Measurements from ENCODE around the gene CNBP.
"Not testable (repeated sequence)": the region's sequence is repeated elsewhere in the genome, so short reads cannot be mapped to it uniquely, and the experiment has no call there.

CNBP gene

GRCh38 chr3:129187857-129188256, 4.2 kb upstream of the CNBP start:
- no peak overlapping the region for H2BK12ac ChIP-seq (ENCODE audit: low read length)
- H4K12ac ChIP-seq (ENCODE audit: low read depth, low read length), result no peak overlapping the region
- no peaks in the 10 kb centered on the region for H3K4me1 ChIP-seq (ENCODE audit: control insufficient read depth in 1 of 2, insufficient read depth in 2 of 2, low read length in 2 of 2)
- no peak overlapping the region for H3K14ac ChIP-seq (ENCODE audit: low read length)
- peaks cover 13% of the 10 kb centered on the region for H3K79me2 ChIP-seq (ENCODE audit: control insufficient read depth, insufficient read depth, low read length, poor library complexity)
- H3K4me3 ChIP-seq (ENCODE audit: low read depth, low read length), result no peak overlapping the region
- no peak for DNase-seq
- no peak overlapping the region for H3K4me2 ChIP-seq (ENCODE audit: low read length)
- H2BK5ac ChIP-seq (ENCODE audit: low read depth, low read length, poor library complexity), result no peak overlapping the region
- no peak overlapping the region for H2AK5ac ChIP-seq (ENCODE audit: low read length)
- WGBS (ENCODE audit: extremely low coverage, insufficient coverage, insufficient read length), result no CpG with 5 or more reads among the region's 1 CpG
- no peak overlapping the region for H3K9ac ChIP-seq (ENCODE audit: low read length)
- no peak overlapping the region for H4K91ac ChIP-seq (ENCODE audit: low read depth, low read length)
- no peak overlapping the region for H3K27ac ChIP-seq (ENCODE audit: low read depth, low read length)
- H2BK120ac ChIP-seq (ENCODE audit: insufficient read depth, low read length, poor library complexity), result no peak overlapping the region
- H3K18ac ChIP-seq (ENCODE audit: low read length), result no peak overlapping the region
- H4K8ac ChIP-seq (ENCODE audit: low read depth, low read length), result no peak overlapping the region
- H2AFZ ChIP-seq (ENCODE audit: insufficient read depth, low read length, poor library complexity), result no peak overlapping the region
- no peak overlapping the region for H3K23ac ChIP-seq (ENCODE audit: low read length)
- H3K27me3 ChIP-seq (ENCODE audit: insufficient read depth, low read length), result no peaks in the 10 kb centered on the region
- peaks cover 12% of the 10 kb centered on the region for H3K79me1 ChIP-seq (ENCODE audit: low read length)
- H3K9me3 ChIP-seq (ENCODE audit: insufficient read depth, low read depth, low read length), result no peaks in the 10 kb centered on the region
- peaks cover 0 to 1% of the 10 kb centered on the region in 2 experiments for H3K36me3 ChIP-seq (ENCODE audit: control insufficient read depth in 1 of 2, insufficient read depth in 2 of 2, low read length in 2 of 2)
- no peak overlapping the region for H3K4ac ChIP-seq (ENCODE audit: low read depth, low read length)

DNA sequence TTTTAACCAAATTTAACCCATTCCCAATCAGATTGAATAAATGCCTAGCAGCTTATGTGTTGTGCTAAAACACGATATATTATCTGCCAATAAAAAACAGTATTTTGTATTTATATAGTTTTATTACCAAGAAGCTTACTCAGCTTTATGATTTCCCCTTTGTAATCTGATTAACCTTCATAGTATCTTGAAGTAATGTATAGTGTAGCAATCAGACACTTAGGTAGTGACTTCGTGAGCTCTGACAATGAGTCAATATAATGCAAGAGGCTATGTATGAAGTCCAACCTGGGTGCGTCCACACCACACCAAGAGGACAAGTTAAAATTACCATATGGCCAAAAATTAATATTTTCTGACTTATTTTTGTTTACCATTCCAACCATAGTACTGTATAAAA, 2.1 kb upstream of the CNBP start:
- peaks cover 0 to 3% of the 10 kb centered on the region in 2 experiments for H3K36me3 ChIP-seq (ENCODE audit: control insufficient read depth in 1 of 2, insufficient read depth in 2 of 2, low read length in 2 of 2)
- WGBS (ENCODE audit: extremely low coverage, insufficient coverage, insufficient read length), result no CpG with 5 or more reads among the region's 3 CpGs
- no peak for DNase-seq

DNA sequence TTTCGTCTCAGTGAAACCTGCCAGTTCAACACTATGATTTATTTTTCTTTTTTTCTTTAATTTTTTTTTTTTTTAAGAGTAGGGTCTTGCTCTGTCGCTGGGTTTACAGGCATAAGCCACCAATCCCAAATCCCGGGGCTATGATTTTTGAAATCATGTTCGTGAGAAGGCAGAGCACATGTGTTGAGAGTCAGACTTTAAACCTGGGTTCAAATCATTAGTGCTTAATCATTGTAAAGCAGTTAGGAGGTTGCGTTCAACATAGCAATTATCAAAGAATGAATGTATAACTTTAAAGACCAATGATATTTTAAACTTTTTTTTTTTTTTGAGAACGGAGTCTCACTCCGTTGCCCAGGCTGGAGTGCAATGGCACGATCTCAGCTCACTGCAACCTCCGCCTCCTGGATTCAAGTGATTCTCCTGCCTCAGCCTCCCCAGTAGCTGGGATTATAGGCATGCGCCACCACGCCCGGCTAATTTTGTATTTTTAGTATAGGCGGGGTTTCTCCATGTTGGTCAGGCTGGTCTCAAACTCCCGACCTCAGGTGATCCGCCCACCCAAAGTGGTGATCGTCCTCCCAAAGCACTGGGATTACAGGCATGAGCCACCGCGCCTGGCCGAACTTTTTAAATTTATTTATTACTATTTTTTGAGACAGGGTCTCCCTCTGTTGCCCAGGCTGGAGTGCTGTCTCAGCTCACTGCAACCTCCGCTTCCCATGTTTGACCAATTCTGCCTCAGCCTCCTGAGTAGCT, 1.3 kb upstream of the CNBP start:
- H3K4ac ChIP-seq (ENCODE audit: low read depth, low read length); H2BK120ac ChIP-seq (ENCODE audit: insufficient read depth, low read length, poor library complexity); H3K23ac ChIP-seq (ENCODE audit: low read length); H3K14ac ChIP-seq (ENCODE audit: low read length); H2BK5ac ChIP-seq (ENCODE audit: low read depth, low read length, poor library complexity); H4K91ac ChIP-seq (ENCODE audit: low read depth, low read length); DNase-seq; H3K27me3 ChIP-seq (ENCODE audit: insufficient read depth, low read length); H3K4me1 ChIP-seq (ENCODE audit: control insufficient read depth in 1 of 2, insufficient read depth in 2 of 2, low read length in 2 of 2); H2BK12ac ChIP-seq (ENCODE audit: low read length); H3K27ac ChIP-seq (ENCODE audit: low read depth, low read length); H2AFZ ChIP-seq (ENCODE audit: insufficient read depth, low read length, poor library complexity); H3K4me3 ChIP-seq (ENCODE audit: low read depth, low read length); H3K9ac ChIP-seq (ENCODE audit: low read length); H3K36me3 ChIP-seq (ENCODE audit: control insufficient read depth in 1 of 2, insufficient read depth in 2 of 2, low read length in 2 of 2); H2AK5ac ChIP-seq (ENCODE audit: low read length); H3K9me3 ChIP-seq (ENCODE audit: insufficient read depth, low read depth, low read length); H3K4me2 ChIP-seq (ENCODE audit: low read length); H4K8ac ChIP-seq (ENCODE audit: low read depth, low read length); H3K18ac ChIP-seq (ENCODE audit: low read length): not testable (repeated sequence)
- H3K79me1 ChIP-seq (ENCODE audit: low read length), result peaks cover 12% of the 10 kb centered on the region
- peaks cover 27% of the 10 kb centered on the region for H3K79me2 ChIP-seq (ENCODE audit: control insufficient read depth, insufficient read depth, low read length, poor library complexity)
- H4K12ac ChIP-seq (ENCODE audit: low read depth, low read length), result peak overlapping the region; percentile 15
- no CpG with 5 or more reads among the region's 20 CpGs for WGBS (ENCODE audit: extremely low coverage, insufficient coverage, insufficient read length)

More for the DNA sequence above, 2.1 kb upstream of the CNBP start:
- no peak overlapping the region for H2AK5ac ChIP-seq (ENCODE audit: low read length)
- no peak overlapping the region for H3K4me2 ChIP-seq (ENCODE audit: low read length)
- H3K4me3 ChIP-seq (ENCODE audit: low read depth, low read length), result no peak overlapping the region
- no peak overlapping the region for H3K4ac ChIP-seq (ENCODE audit: low read depth, low read length)
- no peaks in the 10 kb centered on the region for H3K27me3 ChIP-seq (ENCODE audit: insufficient read depth, low read length)
- no peak overlapping the region for H3K23ac ChIP-seq (ENCODE audit: low read length)
- H4K91ac ChIP-seq (ENCODE audit: low read depth, low read length), result no peak overlapping the region
- peaks cover 12% of the 10 kb centered on the region for H3K79me1 ChIP-seq (ENCODE audit: low read length)
- no peak overlapping the region for H4K12ac ChIP-seq (ENCODE audit: low read depth, low read length)
- no peak overlapping the region for H2BK5ac ChIP-seq (ENCODE audit: low read depth, low read length, poor library complexity)
- no peak overlapping the region for H3K27ac ChIP-seq (ENCODE audit: low read depth, low read length)
- no peak overlapping the region for H2BK12ac ChIP-seq (ENCODE audit: low read length)
- H3K18ac ChIP-seq (ENCODE audit: low read length), result no peak overlapping the region
- H2BK120ac ChIP-seq (ENCODE audit: insufficient read depth, low read length, poor library complexity), result no peak overlapping the region
- no peak overlapping the region for H3K14ac ChIP-seq (ENCODE audit: low read length)
- no peaks in the 10 kb centered on the region for H3K4me1 ChIP-seq (ENCODE audit: control insufficient read depth in 1 of 2, insufficient read depth in 2 of 2, low read length in 2 of 2)
- peaks cover 24% of the 10 kb centered on the region for H3K79me2 ChIP-seq (ENCODE audit: control insufficient read depth, insufficient read depth, low read length, poor library complexity)
- H4K8ac ChIP-seq (ENCODE audit: low read depth, low read length), result no peak overlapping the region
- no peak overlapping the region for H2AFZ ChIP-seq (ENCODE audit: insufficient read depth, low read length, poor library complexity)
- no peaks in the 10 kb centered on the region for H3K9me3 ChIP-seq (ENCODE audit: insufficient read depth, low read depth, low read length)
- no peak overlapping the region for H3K9ac ChIP-seq (ENCODE audit: low read length)

- H2AFZ ChIP-seq (ENCODE audit: insufficient read depth, low read length, poor library complexity), result peak overlapping the region; percentile 74
- H3K79me1 ChIP-seq (ENCODE audit: low read length), result peaks cover 12% of the 10 kb centered on the region
- WGBS (ENCODE audit: extremely low coverage, insufficient coverage, insufficient read length), result no CpG with 5 or more reads among the region's 5 CpGs
- peak overlapping the region; percentile 85 for H3K4ac ChIP-seq (ENCODE audit: low read depth, low read length)
- H3K14ac ChIP-seq (ENCODE audit: low read length), result peak overlapping the region; percentile 71
- no peaks in the 10 kb centered on the region for H3K27me3 ChIP-seq (ENCODE audit: insufficient read depth, low read length)
- H3K27ac ChIP-seq (ENCODE audit: low read depth, low read length), result peak overlapping the region; percentile 36
- no peaks in the 10 kb centered on the region for H3K9me3 ChIP-seq (ENCODE audit: insufficient read depth, low read depth, low read length)
- H2BK5ac ChIP-seq (ENCODE audit: low read depth, low read length, poor library complexity), result peak overlapping the region; percentile 80
- H2AK5ac ChIP-seq (ENCODE audit: low read length), result peak overlapping the region; percentile 95
- no peak overlapping the region for H3K23ac ChIP-seq (ENCODE audit: low read length)
- peak overlapping the region; percentile 91 for H3K18ac ChIP-seq (ENCODE audit: low read length)
- H2BK120ac ChIP-seq (ENCODE audit: insufficient read depth, low read length, poor library complexity), result peak overlapping the region; percentile 77
- H4K91ac ChIP-seq (ENCODE audit: low read depth, low read length), result peak overlapping the region; percentile 82
- peak overlapping the region; percentile 79 for H3K4me3 ChIP-seq (ENCODE audit: low read depth, low read length)
- H3K79me2 ChIP-seq (ENCODE audit: control insufficient read depth, insufficient read depth, low read length, poor library complexity), result peaks cover 30% of the 10 kb centered on the region
- peak in 1 of 2 donors; percentile 35 for DNase-seq
- H4K8ac ChIP-seq (ENCODE audit: low read depth, low read length), result peak overlapping the region; percentile 97
- H3K4me2 ChIP-seq (ENCODE audit: low read length), result peak overlapping the region; percentile 90
- H4K12ac ChIP-seq (ENCODE audit: low read depth, low read length), result peak overlapping the region; percentile 90
- H3K9ac ChIP-seq (ENCODE audit: low read length), result peak overlapping the region; percentile 94
- H3K4me1 ChIP-seq (ENCODE audit: control insufficient read depth in 1 of 2, insufficient read depth in 2 of 2, low read length in 2 of 2), result no peaks in the 10 kb centered on the region
- peaks cover 3 to 8% of the 10 kb centered on the region in 2 experiments for H3K36me3 ChIP-seq (ENCODE audit: control insufficient read depth in 1 of 2, insufficient read depth in 2 of 2, low read length in 2 of 2)
- H2BK12ac ChIP-seq (ENCODE audit: low read length), result no peak overlapping the region
Measured at GRCh38 chr3:129184396-129184657, 631 bp upstream of the CNBP start.

All from trophoblast cell (in vitro differentiated cells and primary cell).